ENCODE results near the gene MSH3.

MSH3 gene

GRCh38 chr5:80925931-80926330 is 271.5 kb downstream of the MSH3 start:
- H3K27me3 Mint-ChIP-seq (ENCODE audit: low read depth), result no peaks in the 10 kb centered on the region
- H3K36me3 Mint-ChIP-seq (ENCODE audit: low read depth), result no peaks in the 10 kb centered on the region
- H3K27ac Mint-ChIP-seq, result no peak overlapping the region
- H3K9me3 Mint-ChIP-seq, result peaks cover 3% of the 10 kb centered on the region
- no peak overlapping the region for H3K4me3 Mint-ChIP-seq
- TF ChIP-seq, protein P1, sequence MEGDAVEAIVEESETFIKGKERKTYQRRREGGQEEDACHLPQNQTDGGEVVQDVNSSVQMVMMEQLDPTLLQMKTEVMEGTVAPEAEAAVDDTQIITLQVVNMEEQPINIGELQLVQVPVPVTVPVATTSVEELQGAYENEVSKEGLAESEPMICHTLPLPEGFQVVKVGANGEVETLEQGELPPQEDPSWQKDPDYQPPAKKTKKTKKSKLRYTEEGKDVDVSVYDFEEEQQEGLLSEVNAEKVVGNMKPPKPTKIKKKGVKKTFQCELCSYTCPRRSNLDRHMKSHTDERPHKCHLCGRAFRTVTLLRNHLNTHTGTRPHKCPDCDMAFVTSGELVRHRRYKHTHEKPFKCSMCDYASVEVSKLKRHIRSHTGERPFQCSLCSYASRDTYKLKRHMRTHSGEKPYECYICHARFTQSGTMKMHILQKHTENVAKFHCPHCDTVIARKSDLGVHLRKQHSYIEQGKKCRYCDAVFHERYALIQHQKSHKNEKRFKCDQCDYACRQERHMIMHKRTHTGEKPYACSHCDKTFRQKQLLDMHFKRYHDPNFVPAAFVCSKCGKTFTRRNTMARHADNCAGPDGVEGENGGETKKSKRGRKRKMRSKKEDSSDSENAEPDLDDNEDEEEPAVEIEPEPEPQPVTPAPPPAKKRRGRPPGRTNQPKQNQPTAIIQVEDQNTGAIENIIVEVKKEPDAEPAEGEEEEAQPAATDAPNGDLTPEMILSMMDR (IDR thresholded peaks at IDR 0.05; ENCODE audit: unreplicated experiment in 3 of 3), result no peak
- H3K4me1 Mint-ChIP-seq, result no peaks in the 10 kb centered on the region
